AG09319 (cell line): ENCODE measurements around the gene TEX14.

ENCODE experiments used
- DNase-seq: peaks from one replicate; pipeline ENCODE4 v3.0.0-alpha.2; 2010; ENCODE audit warnings: low read depth; ENCODE audit errors: extremely low read depth
- CTCF ChIP-seq: IDR thresholded peaks from 2 replicates; pipeline ENCODE4 v1.5.1; 2011; ENCODE audit warnings: low read depth, mild to moderate bottlenecking, inconsistent platforms, low read length, moderate library complexity

Gene TEX14

DNA sequence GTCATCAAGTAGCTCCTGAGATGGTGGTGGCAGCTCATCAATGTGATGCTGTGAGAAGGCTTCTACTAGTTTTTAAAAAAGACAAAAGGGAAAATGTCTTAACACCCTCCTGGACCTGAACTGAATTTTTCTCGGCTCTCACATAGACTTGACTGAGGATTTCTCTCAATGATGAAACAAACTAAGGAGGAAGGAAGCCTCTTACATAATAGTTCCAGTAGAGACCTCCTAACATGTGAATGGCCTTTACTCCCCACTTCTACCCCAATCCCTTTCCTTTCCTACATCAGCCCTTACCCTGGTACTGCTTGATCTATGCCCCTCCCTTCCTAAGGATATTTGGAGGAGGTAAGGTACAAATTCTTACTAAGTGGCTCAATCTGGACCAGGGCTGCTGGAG is 122.6 kb downstream of the TEX14 start:
- DNase-seq: no peak
- TF ChIP-seq CTCF: no peak

GRCh38 chr17:58568044-58568799 is 123.6 kb downstream of the TEX14 start:
- no peak for TF ChIP-seq CTCF
- no peak for DNase-seq

DNA sequence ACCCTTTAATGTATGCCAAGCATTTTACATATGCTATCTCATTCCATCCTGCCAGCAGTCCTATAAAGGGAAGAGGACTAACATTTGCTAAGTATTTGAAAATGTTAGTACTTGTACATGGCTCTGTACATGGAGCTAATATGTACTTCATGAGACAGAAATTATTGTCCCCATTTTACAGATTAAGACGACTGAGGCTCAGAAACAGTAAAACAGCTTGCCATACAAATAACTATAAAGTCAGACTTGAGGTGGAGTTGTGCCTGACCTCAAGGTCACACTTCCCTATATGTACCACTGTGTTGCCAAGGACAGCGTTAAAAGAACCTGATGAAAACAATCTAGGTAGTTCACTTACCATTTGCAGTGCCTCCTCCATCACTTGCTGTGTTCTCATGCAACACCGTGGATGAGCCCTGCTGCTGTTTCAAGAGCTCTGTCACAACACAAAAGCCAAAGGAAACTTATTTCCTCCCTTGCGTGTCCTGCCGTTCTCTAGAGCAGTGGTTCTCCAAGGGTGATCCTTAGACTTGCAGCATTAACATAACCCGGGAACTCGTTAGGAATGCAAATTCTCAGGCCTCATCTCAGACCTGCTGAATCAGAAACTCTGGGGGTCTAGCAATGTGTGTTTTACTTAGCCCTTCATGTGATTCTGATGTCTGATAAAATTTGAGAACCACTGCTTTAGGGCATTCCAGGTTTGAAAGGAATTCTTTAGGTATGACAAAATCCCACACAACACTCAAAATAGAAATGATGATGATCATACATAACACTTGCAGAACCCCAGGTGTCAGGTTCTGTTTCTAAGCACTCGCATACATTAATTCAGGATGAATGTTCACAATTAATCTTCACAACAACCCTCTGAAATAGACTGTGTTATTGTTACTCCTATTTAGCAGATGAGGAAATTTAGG is 126.2 kb downstream of the TEX14 start:
- DNase-seq: no peak
- TF ChIP-seq CTCF: no peak

DNA sequence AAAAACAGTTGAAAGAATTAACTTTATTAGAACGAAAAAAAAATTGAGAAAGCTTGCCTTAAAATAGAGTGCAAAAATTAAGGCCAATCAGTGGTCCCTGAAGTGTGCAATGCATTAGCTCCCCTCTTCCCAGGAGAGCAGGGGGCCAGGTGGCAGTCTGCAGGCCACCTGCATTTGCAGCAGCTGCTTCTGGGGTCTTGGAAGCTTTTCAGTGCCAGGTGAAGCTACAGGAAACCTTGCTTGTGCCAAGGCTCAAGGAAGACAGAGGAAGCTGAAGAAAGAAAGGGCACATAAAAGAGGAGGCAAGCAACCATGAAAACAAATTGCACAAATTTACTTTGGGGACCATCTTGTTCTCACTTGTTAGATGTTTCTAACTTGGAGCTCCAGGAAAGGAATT is 126.9 kb downstream of the TEX14 start:
- no peak for TF ChIP-seq CTCF
- no peak for DNase-seq

DNA sequence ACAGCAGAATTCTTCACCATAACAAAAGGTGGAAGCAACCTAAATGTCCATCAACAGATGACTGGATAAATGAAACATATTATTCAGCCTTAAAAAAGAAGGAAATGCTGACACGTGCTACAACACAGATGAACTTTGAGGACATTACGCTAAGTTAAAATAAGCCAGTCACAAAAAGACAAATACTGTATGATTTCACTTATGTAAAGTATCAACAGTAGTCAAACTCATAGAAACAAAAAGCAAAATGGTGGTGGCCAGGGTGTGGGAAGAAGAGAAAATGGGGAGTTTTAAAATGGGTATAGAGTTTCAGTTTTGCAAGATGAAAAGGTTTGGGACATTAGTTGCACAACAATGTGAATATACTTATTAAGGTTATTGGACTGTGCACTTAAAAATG is 127.6 kb downstream of the TEX14 start:
- TF ChIP-seq CTCF: no peak
- DNase-seq: no peak

DNA sequence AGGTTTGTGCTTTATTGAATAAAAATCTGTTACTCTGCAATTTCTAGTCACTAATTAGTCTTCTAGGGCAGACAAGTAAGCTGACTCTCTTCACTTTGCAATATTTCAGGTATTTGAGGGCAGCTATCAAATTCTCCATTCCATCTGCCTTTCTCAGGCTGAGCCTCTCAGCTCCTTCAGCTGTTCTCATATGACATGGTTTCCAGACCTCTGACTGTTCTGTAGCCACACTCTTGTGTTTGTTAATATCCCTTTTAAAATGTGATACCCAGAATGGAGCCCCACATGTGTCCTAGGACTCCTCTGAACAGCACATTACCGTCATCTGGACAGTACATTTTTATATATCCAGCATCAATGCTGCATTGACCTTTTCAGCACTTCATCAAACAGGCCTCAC is 131.3 kb downstream of the TEX14 start:
- no peak for DNase-seq
- TF ChIP-seq CTCF: no peak

DNA sequence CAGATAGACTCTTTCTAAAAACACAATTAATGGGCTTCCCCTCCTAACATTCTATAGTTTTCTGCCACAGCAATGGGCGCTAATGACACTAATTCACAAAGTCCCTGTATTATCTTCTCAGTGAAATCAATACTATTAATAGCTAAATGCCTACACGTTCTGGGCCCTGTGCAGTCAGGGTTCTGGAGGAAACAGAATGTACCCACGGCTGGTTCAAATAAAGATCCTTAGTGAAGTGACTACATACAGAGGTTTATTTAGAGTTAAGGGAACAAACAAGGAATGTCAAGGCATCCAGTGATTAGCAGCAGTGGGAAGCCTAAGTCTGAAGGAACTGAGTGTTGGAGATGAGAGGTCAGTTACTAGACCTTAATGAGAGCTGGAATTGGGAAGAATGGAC is 133.9 kb downstream of the TEX14 start:
- TF ChIP-seq CTCF: no peak
- DNase-seq: no peak
